HepG2 (cell line): Measurements from ENCODE around the gene PRKAR1B. TPM values are rescaled to one million over a fixed set of nuclear protein-coding genes. Genes with fewer than 3 reads are reported as not detected.
A peak's percentile ranks its signal among the peaks of the same experiment; 100 is the strongest.

ENCODE experiments used
- ASH2L ChIP-seq: fragments of 300-600, 200-600 bp; sonication (generic); IDR thresholded peaks from 2 replicates; pipeline ENCODE4 v1.7.0; 2017; ENCODE audit warnings: low read depth, mild to moderate bottlenecking, moderate library complexity, mixed read lengths, low read length; ENCODE audit not compliant: insufficient read length
- CC2D1A ChIP-seq: sonication (generic); formaldehyde crosslinking; IDR thresholded peaks from 2 replicates; pipeline ENCODE4 v1.8.1; 2023; ENCODE audit warnings: mild to moderate bottlenecking, missing genetic modification reagents
- ELK4 ChIP-seq: sonication (generic); formaldehyde crosslinking; IDR thresholded peaks from 2 replicates; pipeline ENCODE4 v1.9.0; 2021; ENCODE audit warnings: missing genetic modification reagents, borderline replicate concordance
- ERF ChIP-seq: IDR thresholded peaks from 2 replicates; pipeline ENCODE4 v1.6.1; 2018; ENCODE audit warnings: missing biosample characterization, missing genetic modification reagents
- KDM4B ChIP-seq: sonication (generic); formaldehyde crosslinking; IDR thresholded peaks from 2 replicates; pipeline ENCODE4 v1.4.0; 2020; ENCODE audit warnings: missing genetic modification reagents
- KDM5B ChIP-seq: sonication (generic); formaldehyde crosslinking; IDR thresholded peaks from 2 replicates; pipeline ENCODE4 v1.4.0; 2020; ENCODE audit warnings: missing genetic modification reagents, mild to moderate bottlenecking, borderline replicate concordance
- KLF11 ChIP-seq: IDR thresholded peaks from 2 replicates; pipeline ENCODE4 v1.6.1; 2016; ENCODE audit warnings: missing compliant biosample characterization
- MLX ChIP-seq: IDR thresholded peaks from 2 replicates; pipeline ENCODE4 v1.6.1; 2016
- NCOR1 ChIP-seq: fragments of 200-600 bp; sonication (generic); IDR thresholded peaks from 2 replicates; pipeline ENCODE4 v1.7.0; 2017; ENCODE audit warnings: antibody characterized with exemption, low read length, borderline replicate concordance
- RARG ChIP-seq: sonication (generic); formaldehyde crosslinking; IDR thresholded peaks from 2 replicates; pipeline ENCODE4 v1.4.0; 2020; ENCODE audit warnings: low read depth, mild to moderate bottlenecking, missing genetic modification reagents
- STAG1 ChIP-seq: sonication (generic); formaldehyde crosslinking; IDR thresholded peaks from 2 replicates; pipeline ENCODE4 v1.4.0; 2020; ENCODE audit warnings: missing genetic modification reagents
- ZBTB33 ChIP-seq: sonication (generic); formaldehyde crosslinking; IDR thresholded peaks from 2 replicates; pipeline ENCODE4 v1.4.0; 2020; ENCODE audit warnings: missing genetic modification reagents
- ZNF256 ChIP-seq: sonication (generic); formaldehyde crosslinking; conservative IDR thresholded peaks from 2 replicates; pipeline ENCODE4 v1.4.0; 2020; ENCODE audit warnings: missing genetic modification reagents
- ZNF468 ChIP-seq: sonication (generic); formaldehyde crosslinking; IDR thresholded peaks from 2 replicates; pipeline ENCODE4 v1.8.0; 2022; ENCODE audit warnings: mild to moderate bottlenecking, moderate library complexity, missing genetic modification reagents
- ZNF557 ChIP-seq: sonication (generic); formaldehyde crosslinking; IDR thresholded peaks from 2 replicates; pipeline ENCODE4 v1.4.0; 2020; ENCODE audit warnings: missing genetic modification reagents
- ZNF569 ChIP-seq: sonication (generic); formaldehyde crosslinking; IDR thresholded peaks from 2 replicates; pipeline ENCODE4 v1.5.0; 2020; ENCODE audit warnings: mild to moderate bottlenecking, missing genetic modification reagents, moderate library complexity, borderline replicate concordance
- ZNF616 ChIP-seq: sonication (generic); formaldehyde crosslinking; IDR thresholded peaks from 2 replicates; pipeline ENCODE4 v1.5.0; 2020; ENCODE audit warnings: low read depth, mild to moderate bottlenecking, missing genetic modification reagents
- ZNF652 ChIP-seq: IDR thresholded peaks from 2 replicates; pipeline ENCODE4 v1.6.1; 2016; ENCODE audit warnings: low read depth, borderline replicate concordance
- ZXDC ChIP-seq: sonication (generic); formaldehyde crosslinking; IDR thresholded peaks from 2 replicates; pipeline ENCODE4 v1.5.0; 2020; ENCODE audit warnings: mild to moderate bottlenecking, missing genetic modification reagents
- polyA plus RNA-seq, 8 experiments: library from polyadenylated mRNA; depleted of rRNA in 3 of 8; stranded (reverse) in 7 of 8; unstranded in 1 of 8; fragments of >200 nt; fragmentation: Illumina TruSeq in 4 of 8; extraction: Trizol in 4 of 8; gene quantifications; 2 replicates each; pipeline versions ENCODE4 v1.2.1 to v1.2.3, GENCODE V29; 2011 to 2016; ENCODE audit warnings: low read depth in 4 of 8, missing spikeins in 1 of 8, mixed read lengths in 1 of 8; ENCODE audit not compliant: insufficient read depth in 1 of 8
- total RNA-seq, 5 experiments: library from RNA; depleted of rRNA; stranded (reverse); fragments of >200 nt; fragmentation: Illumina TruSeq; extraction: Trizol; gene quantifications; 2 replicates each; pipeline ENCODE4 v1.2.3, GENCODE V29; 2016; ENCODE audit warnings: low read depth in 1 of 5
- TF ChIP-seq, protein P1 (sequence below): sonication (generic); formaldehyde crosslinking; IDR thresholded peaks from 2 replicates; pipeline ENCODE4 v1.4.0; 2020; ENCODE audit warnings: low read depth, missing genetic modification reagents

The PRKAR1B gene
- total and polyA plus RNA-seq, 2 of the 13 experiments (the other 11 are each of a cell fraction or from before 2014, with no cell fraction given) = 7.9 to 28.2 TPM

DNA sequence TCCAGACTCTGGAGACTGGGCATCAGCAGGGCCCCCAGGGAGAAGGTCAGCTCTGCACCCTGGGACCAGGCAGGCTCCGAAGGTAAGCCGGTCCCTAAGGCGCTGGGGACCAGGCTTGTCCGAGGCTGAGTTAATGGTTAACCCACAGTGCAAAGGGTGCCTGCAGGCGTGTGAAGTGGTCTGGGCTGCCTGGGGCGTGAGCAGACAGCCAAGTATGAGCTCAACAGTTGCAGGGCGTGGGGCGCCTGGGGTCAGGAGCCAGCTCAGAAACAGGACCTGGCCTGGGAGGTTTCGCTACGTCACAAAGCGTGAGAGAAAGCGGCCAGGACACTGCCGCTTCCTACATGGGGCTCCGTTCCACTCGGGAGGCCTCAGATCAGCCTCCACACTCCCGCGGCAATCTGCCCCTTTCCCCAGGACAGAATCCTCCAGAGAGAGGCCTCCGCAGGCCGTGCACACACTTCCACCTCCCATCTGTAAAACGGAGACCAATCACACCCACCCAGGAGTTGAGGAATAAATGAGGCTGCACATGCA lies 223.4 kb downstream of the PRKAR1B start (continued):
- TF ChIP-seq RARG (CRISPR knock-in tag) (no peak), CC2D1A (CRISPR knock-in tag) (no peak), ZNF652 (CRISPR knock-in tag) (no peak; the same call in 1 of the 2 replicates), ASH2L (peak; percentile 43), ERF (CRISPR knock-in tag) (peak; percentile 86), ZNF468 (CRISPR knock-in tag) (no peak), ZNF569 (CRISPR knock-in tag) (no peak), KDM5B (peak; percentile 42; the same call in 1 of the 2 replicates), ZNF616 (CRISPR knock-in tag) (0 out of 2 replicates have a peak, but pooled peaks have one; percentile 8), KLF11 (no peak), NCOR1 (peak; percentile 54; the same call in 1 of the 2 replicates), ZBTB33 (CRISPR knock-in tag) (no peak), STAG1 (CRISPR knock-in tag) (peak; percentile 47), ZNF557 (CRISPR knock-in tag) (no peak), KDM4B (CRISPR knock-in tag) (no peak; the same call in 1 of the 2 replicates), ZNF256 (CRISPR knock-in tag) (no peak; the same call in 1 of the 2 replicates), ELK4 (CRISPR knock-in tag) (no peak), MLX (CRISPR knock-in tag) (peak; percentile 96), ZXDC (no peak)
- TF ChIP-seq, protein P1, sequence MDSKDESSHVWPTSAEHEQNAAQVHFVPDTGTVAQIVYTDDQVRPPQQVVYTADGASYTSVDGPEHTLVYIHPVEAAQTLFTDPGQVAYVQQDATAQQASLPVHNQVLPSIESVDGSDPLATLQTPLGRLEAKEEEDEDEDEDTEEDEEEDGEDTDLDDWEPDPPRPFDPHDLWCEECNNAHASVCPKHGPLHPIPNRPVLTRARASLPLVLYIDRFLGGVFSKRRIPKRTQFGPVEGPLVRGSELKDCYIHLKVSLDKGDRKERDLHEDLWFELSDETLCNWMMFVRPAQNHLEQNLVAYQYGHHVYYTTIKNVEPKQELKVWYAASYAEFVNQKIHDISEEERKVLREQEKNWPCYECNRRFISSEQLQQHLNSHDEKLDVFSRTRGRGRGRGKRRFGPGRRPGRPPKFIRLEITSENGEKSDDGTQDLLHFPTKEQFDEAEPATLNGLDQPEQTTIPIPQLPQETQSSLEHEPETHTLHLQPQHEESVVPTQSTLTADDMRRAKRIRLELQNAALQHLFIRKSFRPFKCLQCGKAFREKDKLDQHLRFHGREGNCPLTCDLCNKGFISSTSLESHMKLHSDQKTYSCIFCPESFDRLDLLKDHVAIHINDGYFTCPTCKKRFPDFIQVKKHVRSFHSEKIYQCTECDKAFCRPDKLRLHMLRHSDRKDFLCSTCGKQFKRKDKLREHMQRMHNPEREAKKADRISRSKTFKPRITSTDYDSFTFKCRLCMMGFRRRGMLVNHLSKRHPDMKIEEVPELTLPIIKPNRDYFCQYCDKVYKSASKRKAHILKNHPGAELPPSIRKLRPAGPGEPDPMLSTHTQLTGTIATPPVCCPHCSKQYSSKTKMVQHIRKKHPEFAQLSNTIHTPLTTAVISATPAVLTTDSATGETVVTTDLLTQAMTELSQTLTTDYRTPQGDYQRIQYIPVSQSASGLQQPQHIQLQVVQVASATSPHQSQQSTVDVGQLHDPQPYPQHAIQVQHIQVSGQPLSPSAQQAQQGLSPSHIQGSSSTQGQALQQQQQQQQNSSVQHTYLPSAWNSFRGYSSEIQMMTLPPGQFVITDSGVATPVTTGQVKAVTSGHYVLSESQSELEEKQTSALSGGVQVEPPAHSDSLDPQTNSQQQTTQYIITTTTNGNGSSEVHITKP = peak; percentile 51; the same call in 1 of the 2 replicates
